NCI-H146 treated with DMSO at 0.1 percent for 48 hours (cell line): ENCODE results near the gene CFAP107.
"Not testable (repeated sequence)": the region's sequence is repeated elsewhere in the genome, so short reads cannot be mapped to it uniquely, and the experiment has no call there.

Experiments used
- DNase-seq: peaks from one replicate; lab custom pipeline; 2025; ENCODE audit not compliant: unreplicated experiment; lab: John Stamatoyannopoulos, UW

CFAP107 gene

GRCh38 chr1:12745992-12746323 lies at the start of gene CFAP107:
TSS of gene CFAP107 (plus strand) at chr1:12746200. CDS start at chr1:12746431, 231 bp downstream.
- no peak for DNase-seq

- DNase-seq = no peak
Observed at GRCh38 chr1:12696658-12697057, 49.3 kb upstream of the CFAP107 start.

DNA sequence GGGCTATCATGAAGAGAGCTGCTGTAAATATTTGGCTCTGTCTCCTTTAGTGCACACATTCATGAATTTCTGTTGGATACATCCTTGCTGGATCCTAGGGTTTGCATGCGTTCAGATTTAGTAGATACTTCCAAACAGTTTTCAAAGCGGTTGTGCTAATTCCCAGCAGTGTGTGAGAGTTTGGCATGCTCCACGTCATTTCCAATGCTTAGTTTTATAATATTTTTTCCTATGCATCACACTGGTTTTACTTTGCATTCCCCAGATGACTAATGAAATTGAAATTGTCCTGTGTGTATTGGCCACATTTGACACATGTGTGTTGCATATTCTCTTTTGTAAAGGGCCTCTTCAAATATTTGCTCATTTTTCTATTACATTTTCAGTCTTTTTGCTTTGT lies 48.6 kb upstream of the CFAP107 start:
- no peak for DNase-seq

GRCh38 chr1:12703821-12704451 lies 42.1 kb upstream of the CFAP107 start:
- DNase-seq = no peak

GRCh38 chr1:12706061-12706460 lies 39.9 kb upstream of the CFAP107 start:
- no peak for DNase-seq

DNA sequence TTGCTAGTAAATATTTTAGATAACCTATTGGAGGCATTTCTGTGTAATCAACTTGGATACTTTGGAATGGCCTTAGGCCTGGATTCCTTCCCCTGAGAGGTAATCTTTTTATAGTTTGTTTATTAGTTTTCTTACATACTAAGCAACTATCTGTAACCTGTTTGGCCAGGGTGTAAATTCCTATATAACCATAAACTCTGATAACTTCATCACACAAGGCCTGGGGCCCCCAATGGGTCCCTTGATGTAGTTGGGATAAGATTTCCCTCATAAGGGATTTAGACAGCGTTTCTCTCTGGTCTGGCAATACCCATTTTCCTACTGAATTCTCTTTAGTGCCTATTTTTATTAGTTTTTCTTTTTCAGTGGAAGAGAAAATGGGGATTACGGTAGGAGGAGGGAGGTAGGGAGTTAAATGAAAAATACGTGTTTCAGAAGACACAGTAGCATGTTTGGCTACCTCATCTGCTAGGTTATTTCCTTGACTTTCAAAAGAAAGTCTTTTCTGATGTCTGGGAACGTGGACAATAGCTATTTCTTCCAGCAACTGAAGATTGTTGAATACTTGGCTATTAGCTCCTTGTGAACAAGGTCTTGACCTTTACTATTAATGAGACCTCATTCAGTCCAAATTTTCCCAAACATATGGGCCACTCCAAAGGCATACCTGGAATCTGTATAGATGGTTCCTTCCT lies 37.5 kb upstream of the CFAP107 start:
- no peak for DNase-seq

DNA sequence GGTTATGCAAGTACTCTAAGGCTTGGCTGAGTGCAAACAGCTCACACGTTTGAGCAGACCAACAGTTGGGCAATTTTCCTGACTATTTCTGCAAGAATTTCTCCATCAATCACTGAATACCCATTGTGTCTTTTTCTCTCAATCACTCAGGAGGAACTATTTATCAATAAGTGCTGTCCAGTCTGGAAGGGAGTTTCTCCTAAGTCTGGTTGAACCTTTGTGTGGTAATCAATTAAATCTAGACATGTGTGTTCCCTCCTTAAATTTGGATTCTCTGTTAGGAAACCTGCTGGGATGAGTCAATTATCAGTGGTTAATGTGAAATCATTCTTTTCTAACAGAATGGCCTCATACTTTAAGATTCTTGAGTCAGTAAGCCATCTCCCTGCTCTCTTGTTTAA lies 36.9 kb upstream of the CFAP107 start:
- DNase-seq = no peak

GRCh38 chr1:12709696-12710095 lies 36.3 kb upstream of the CFAP107 start:
- DNase-seq = no peak

DNA sequence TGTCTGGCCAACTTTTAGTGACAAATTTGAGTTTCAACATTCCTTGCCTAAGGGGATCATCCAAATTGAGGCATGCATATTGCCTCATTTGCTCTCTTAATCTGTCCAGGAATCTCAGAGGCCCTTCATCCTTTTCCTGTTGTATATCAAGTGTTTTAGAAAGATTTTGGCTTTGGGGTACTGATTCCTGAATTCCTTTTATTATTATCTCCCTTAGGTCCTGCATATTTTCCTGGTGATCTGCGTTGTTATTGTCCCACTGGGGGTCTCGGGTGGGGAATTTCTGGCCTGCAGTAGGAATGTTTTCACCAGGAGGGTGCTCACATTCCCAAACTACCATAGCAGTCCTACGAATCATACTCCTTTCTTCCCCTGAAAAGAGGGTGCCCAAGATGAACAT lies 34.5 kb upstream of the CFAP107 start:
- DNase-seq = no peak

- no peak for DNase-seq
Observed at GRCh38 chr1:12712076-12712475, 33.9 kb upstream of the CFAP107 start.

- DNase-seq = no peak
Observed at GRCh38 chr1:12712929-12713328, 33.1 kb upstream of the CFAP107 start.

GRCh38 chr1:12713651-12714050 lies 32.3 kb upstream of the CFAP107 start:
- DNase-seq = not testable (repeated sequence)

DNA sequence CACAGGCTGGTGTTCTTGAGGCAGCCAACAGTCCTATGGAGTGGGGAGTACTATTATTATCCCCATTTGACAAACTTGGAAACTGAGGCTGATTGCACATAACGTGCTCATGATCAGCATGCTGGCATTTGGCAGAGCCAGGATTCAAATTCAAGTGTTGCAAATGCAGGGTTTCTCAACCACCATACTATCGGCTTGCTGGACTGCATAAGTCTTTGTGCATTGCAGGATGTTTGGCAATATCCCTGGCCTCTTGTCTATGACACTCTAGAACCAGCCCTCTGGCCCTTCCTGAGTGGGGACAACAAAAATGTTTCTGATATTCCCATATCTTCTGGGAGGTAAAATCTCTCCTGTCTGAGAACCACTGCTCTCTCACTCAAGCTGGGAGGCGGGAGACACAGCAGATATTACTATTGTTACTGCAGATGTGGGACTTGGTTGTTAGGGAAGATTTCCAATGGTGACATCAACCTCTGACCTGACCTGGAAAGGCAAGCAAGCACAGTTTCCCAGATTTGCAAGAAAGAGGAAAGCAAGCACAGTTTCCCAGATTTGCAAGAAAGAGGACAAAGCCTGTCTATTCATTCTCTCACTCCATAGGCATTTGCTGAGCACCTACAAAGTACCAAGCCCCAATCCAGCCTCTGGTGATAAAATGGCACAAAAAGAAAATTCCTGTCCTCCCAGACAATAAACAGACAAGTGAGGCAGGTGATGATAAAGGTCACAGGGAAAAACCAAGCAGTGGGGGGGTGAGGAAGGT lies 31.1 kb upstream of the CFAP107 start:
- no peak for DNase-seq

GRCh38 chr1:12715896-12716437 lies 30.0 kb upstream of the CFAP107 start, which contains the start of gene AADACL3:
TSS of gene AADACL3 (plus strand) at chr1:12716110. CDS start at chr1:12716177, 67 bp downstream.
- DNase-seq = no peak

DNA sequence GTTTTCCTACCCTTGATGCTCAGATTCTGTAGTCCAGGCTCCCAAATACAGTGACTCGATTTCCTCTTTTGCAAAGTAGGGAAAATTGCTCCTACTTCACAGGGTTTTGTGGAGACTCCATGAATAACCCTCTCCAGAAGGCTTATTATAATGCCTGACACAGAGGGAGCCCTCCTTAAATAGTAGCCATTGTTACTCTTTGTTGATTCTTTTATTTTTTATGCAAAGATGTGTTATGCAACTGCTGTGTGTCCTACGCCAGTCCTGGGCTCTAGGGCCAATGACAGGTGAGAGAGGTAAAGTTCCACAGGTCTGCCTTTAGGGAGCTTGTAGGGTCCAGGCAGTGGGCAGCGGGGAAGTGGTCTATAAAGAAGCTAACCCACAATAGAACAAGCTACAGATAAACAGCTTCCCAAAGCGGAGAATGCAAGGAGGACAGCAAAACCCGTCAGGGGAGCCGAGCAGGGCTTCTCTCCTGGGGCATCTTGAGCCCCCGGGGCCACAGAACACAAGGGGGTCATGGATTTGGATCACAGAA lies 28.6 kb upstream of the CFAP107 start:
- DNase-seq = no peak

DNA sequence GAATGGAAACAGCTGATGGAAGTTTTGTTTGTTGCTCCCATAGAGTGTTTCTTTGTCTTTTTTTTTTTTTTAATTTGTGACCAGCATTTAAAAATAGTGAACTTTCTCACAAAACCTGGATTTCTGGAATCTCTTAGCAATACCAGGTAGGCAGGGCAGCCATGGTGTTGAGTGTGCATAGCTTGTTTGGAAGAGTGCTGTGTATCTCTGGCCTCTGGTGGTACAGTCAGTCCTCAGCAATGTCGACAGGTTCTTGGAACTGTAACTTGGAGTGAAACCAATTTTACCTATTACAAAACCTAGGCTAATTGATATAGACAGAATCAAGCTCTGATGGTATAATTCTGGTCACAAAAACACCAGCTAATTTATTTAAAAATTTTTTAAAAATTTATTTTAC lies 23.4 kb upstream of the CFAP107 start:
- DNase-seq = no peak

DNA sequence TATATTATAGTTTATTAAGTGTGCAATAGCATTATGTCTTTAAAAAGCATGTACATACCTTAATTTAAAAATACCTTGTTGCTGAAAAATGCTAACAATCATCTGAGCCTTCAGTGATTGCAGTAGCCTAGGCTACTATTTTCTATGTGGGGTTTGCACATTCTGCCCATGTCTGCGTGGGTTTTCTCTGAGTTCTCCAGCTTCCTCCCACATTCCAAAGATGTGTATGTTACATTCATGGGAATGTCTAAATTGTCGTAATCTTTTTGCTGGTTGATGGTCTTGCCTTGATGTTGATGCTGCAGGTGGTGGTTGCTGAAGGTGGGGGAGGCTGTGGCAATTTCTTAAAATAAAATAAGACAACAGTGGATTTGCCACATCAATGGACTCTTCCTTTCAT lies 17.6 kb upstream of the CFAP107 start:
- DNase-seq = no peak

DNA sequence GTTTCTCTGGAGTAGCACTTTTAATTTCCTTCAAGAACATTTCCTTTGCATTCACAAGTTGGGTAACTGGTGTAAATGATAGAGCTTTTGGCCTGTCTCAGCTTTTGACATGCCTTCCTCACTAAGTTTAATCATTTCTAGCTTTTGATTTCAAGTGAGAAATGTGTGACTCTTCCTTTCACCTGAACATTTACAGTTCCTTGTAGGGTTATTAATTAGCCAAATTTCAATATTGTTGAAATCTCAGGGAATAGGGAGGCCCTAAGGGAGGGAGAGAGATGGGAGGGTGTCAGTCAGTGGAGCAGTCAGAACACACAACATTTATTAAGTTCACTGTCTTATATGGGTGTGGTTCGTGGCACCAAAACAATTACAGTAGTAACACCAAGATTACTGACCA lies 15.8 kb upstream of the CFAP107 start:
- DNase-seq = no peak

GRCh38 chr1:12731084-12731483 lies 14.9 kb upstream of the CFAP107 start:
- DNase-seq = not testable (repeated sequence)

GRCh38 chr1:12734651-12735050 lies 11.3 kb upstream of the CFAP107 start:
- no peak for DNase-seq

- DNase-seq = no peak
Observed at GRCh38 chr1:12738934-12739333, 7.1 kb upstream of the CFAP107 start.

DNA sequence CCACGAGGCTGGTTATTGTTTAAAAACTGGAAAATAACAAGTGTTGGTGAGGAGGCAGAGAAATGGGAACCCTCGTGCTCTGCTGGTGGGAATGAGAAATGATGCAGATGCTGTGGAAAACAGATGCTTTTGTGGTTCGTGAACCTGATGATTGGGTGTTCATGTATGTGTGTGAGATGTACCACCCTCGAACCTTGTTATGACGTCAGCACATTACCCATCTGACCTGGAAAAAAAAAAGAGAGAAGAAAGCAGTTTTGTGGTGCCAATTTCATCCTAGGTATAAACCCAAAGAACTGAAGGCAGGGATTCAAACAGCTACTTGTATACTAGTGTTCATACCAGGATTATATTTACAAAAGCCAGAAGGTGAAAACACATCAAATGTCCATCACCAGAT lies 6.4 kb upstream of the CFAP107 start:
- no peak for DNase-seq
